ENCODE measurements around the gene CYFIP1.

- TF ChIP-seq ZNF202 (tag by site-specific recombination; IDR thresholded peaks at IDR 0.05; ENCODE audit: borderline replicate concordance) = no peak
- no peak for TF ChIP-seq ATF2 (tag by site-specific recombination; IDR thresholded peaks at IDR 0.05; ENCODE audit: low read depth)
- no peak for TF ChIP-seq TCF7L2 (IDR thresholded peaks at IDR 0.05; ENCODE audit: borderline replicate concordance, low read depth, low read length)
- TF ChIP-seq ZNF513 (tag by site-specific recombination; IDR thresholded peaks at IDR 0.05) = no peak
- no peak for TF ChIP-seq ZNF274 (IDR thresholded peaks at IDR 0.05; ENCODE audit: low read length)
- no peak for TF ChIP-seq ZNF274 (tag by site-specific recombination; IDR thresholded peaks at IDR 0.05; ENCODE audit: borderline replicate concordance)
- no peak for TF ChIP-seq CTCF (tag by site-specific recombination; IDR thresholded peaks at IDR 0.05)
Observed at GRCh38 chr15:22839046-22839695, 141.0 kb downstream of the CYFIP1 start.

All from HEK293 (cell line).